HUDEP-2 (cell line): ENCODE measurements around the gene TNFAIP2.
A peak's percentile ranks its signal among the peaks of the same experiment; 100 is the strongest.

Experiments
- DNase-seq, 76 experiments: peaks; one replicate each; lab custom pipeline; 2025; ENCODE audit not compliant: unreplicated experiment in 76 of 76; lab: John Stamatoyannopoulos, UW

The TNFAIP2 gene, protein sequence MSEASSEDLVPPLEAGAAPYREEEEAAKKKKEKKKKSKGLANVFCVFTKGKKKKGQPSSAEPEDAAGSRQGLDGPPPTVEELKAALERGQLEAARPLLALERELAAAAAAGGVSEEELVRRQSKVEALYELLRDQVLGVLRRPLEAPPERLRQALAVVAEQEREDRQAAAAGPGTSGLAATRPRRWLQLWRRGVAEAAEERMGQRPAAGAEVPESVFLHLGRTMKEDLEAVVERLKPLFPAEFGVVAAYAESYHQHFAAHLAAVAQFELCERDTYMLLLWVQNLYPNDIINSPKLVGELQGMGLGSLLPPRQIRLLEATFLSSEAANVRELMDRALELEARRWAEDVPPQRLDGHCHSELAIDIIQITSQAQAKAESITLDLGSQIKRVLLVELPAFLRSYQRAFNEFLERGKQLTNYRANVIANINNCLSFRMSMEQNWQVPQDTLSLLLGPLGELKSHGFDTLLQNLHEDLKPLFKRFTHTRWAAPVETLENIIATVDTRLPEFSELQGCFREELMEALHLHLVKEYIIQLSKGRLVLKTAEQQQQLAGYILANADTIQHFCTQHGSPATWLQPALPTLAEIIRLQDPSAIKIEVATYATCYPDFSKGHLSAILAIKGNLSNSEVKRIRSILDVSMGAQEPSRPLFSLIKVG

DNA sequence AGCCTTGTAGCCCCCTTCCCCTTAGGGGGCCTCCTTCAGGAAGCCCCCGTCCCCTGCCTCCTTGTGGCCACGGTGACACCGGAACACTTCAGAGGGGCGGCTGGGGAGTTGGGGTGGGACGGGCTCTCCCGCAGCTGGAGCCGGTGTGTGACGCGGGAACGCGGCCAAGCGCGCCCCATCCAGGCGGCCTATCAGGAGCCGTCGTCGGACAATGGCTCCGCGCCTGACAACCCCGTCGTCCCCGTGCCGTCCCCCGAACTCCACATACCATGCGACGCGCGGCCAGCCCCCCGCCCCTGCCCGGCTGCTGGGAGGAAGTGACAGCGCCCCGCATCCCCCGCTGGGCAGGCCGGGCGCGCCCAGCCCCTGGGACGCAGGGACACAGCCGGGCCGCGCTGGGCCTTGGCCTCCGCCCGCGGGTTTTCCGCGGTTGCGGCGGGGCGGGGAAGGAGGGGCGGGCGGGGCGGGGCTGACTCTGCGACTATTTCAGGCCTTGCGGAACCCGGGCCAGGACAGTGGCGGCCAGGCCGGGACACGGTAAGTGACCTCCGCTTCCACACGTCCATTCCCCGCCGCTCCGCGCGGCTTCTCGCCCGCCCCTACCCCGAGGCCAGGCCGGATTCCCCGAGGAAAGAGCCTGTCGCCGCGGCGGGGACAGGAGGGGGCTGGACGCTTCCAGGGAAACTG lies at the start of gene TNFAIP2:
TNFAIP2 (plus strand) TSS at position 515 of the 687 bp plus-strand sequence. CDS start 2,997 bp downstream, outside the sequence.
- DNase-seq = no peak

GRCh38 chr14:103073876-103074728 lies 49.2 kb upstream of the TNFAIP2 start:
- DNase-seq = no peak

DNA sequence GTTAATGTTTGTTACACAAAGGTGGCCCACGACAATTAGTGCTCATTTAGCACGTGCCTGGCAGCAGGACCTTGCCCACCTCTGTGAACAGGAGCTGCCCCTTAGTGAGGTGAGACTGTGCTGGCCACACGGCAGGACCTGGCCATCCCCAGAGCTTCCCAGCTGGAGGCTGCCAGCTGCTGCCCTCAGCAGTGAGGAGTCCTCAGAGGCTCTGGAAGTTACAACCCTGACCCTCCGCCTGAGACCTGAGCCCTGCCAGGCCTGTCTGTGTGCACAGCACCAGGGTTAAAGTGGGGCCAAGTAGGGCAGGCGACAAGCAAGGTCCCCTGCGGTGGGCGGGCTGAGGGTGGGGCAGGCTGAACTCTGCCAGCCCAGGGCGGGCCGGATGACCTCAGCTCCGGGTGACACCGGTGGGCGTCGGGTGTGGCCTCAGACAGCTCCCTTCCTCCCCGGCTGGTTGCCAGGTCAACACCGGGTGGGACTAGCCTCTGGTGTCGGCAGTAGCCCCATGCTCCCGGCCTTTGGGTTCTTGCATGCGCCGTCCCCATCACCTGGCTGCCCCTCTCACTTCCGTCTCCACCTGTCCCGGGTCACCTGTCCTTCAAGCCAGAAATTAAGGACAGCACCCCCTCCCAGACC lies 48.4 kb upstream of the TNFAIP2 start:
- DNase-seq = peak in 73 of 76 experiments; percentile 28 to 94 (median 84)

DNA sequence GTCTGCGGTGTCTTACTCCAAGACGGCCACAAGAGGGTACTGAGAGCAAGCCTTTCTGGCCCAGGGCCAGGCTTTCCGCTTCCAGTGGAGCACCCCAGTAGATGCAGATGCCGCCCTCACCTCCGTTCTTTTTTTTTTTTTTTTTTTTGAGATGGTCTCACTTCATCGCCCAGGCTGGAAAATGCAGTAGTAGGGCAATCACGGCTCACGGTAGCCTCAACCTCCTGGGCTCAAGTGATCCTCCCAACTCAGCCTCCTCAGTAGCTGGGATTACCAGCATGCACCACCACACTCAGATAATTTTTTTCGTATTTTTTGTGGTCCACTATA lies 44.9 kb upstream of the TNFAIP2 start:
- peak in 70 of 76 experiments; percentile 10 to 76 (median 58) for DNase-seq

- no peak for DNase-seq
Observed at GRCh38 chr14:103078860-103079587, 44.2 kb upstream of the TNFAIP2 start.

GRCh38 chr14:103081951-103082350 lies 41.3 kb upstream of the TNFAIP2 start:
- no peak for DNase-seq

- no peak for DNase-seq
Observed at GRCh38 chr14:103084021-103084919, 39.0 kb upstream of the TNFAIP2 start, which contains the start of gene LBHD2. TSS of gene LBHD2 (plus strand) at chr14:103084210. CDS start at chr14:103086013, 1,803 bp downstream.

DNA sequence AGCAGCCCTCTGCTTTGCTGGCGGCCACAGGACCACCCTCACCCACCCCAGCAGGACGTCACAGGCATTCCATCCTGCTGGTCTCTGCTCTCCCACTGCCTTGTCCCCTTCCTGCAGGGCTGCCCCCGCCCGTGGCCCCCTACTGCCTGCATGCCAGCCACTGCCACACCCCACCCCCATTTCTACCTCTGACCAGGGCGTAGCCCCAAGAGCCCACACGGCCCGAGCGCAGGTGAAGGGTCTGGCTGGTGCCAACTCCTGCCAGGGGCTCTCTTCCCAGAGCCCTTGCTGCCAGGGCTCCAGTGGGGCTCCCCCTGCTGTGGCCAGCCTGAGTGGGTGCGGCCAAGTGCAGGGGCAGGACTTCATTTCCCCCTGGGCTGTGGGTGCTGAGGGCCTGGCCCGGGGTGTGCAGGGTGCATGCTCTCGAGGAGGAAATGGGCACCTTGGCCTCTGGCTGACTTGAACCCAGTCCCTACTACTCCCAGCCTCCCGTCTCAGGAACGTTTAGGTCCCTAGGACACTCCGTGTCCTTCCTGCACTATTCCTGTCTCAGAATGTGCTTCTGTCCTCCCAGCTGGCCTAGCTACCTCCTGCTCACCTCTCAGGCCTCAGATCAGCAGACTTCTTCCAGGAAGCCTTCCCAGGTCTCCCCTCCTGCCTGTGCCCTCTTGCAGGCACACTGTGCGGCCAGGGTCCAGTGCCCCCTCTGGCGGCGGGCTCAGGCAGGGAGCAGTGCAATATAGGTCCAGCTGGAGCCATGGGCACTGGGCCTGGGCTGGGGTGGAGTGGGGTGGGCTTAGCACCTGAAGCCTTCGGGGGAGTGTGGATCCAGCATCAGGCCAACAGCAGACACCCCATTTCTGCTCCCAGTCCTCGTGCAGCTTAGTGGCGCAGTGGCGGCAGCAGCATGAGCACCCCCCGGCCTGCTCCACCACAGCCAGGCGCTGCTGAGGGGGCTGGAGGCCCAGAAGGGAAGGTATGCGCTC lies 37.9 kb upstream of the TNFAIP2 start:
- peak in 1 of 76 experiments; percentile 12 for DNase-seq

- no peak for DNase-seq
Observed at GRCh38 chr14:103086771-103087342, 36.4 kb upstream of the TNFAIP2 start.

- DNase-seq = no peak
Observed at GRCh38 chr14:103087343-103087835, 35.9 kb upstream of the TNFAIP2 start.

GRCh38 chr14:103088921-103089320 lies 34.3 kb upstream of the TNFAIP2 start:
- no peak for DNase-seq

- DNase-seq = no peak
Observed at GRCh38 chr14:103089386-103090335, 33.6 kb upstream of the TNFAIP2 start.

DNA sequence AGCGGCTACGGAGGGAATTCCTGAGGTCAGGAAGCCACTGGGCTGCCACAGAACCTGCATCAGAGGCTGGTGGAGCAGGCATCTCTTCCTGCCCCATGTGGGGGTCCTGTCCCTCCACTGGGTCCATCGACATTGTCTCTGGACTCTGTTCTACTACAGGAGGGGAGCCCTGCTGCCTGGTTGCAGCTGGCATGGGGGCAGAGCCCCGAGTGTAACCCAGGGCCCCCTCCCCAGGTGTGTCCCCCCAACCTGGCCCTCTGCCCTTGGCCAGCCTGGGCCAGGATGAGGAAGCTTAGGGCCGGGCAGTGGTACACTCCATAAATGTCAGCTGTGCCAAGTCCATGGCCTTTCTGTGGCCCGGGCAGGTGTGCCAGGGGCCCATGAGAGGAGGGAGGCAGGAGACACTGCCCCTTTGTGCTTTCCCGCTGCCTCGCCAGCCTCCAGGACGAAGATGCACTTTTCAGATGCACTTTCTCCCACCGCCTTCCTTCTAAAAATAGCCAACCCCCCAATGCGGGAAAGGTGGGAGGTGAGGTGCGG lies 32.7 kb upstream of the TNFAIP2 start:
- no peak for DNase-seq

- peak in 51 of 76 experiments; percentile 6 to 71 (median 46) for DNase-seq
Observed at GRCh38 chr14:103091041-103091882, 32.0 kb upstream of the TNFAIP2 start.
